Prostate gland (tissue), 2 donors: Measurements from ENCODE around the gene EEFSEC. TPM values are rescaled to one million over a fixed set of nuclear protein-coding genes. Genes with fewer than 3 reads are reported as not detected.

ENCODE experiments used
- DNase-seq: peaks from one replicate; pipeline ENCODE4 v3.0.0-alpha.2; 2019; ENCODE audit warnings: low spot score
- H3K27ac ChIP-seq, 2 donors: fragments of 200-600 bp; sonication (generic); 2 replicates each; pipeline ENCODE4 v1.5.1; 2017 to 2019
- H3K27me3 ChIP-seq: fragments of 200-600 bp; sonication (generic); replicated peaks from 2 replicates; pipeline ENCODE4 v1.5.1; 2019; ENCODE audit not compliant: insufficient read depth
- H3K36me3 ChIP-seq, 2 donors: fragments of 200-600 bp; sonication (generic); 1 replicate in 1 of 2; 2 replicates in 1 of 2; pipeline versions ENCODE4 v1.5.1 to v1.8.1; 2017 to 2019
- H3K4me1 ChIP-seq: fragments of 200-600 bp; sonication (generic); replicated peaks from 2 replicates; pipeline ENCODE4 v1.5.1; 2019
- H3K4me3 ChIP-seq, 2 donors: fragments of 200-600 bp; sonication (generic); 2 replicates each; pipeline ENCODE4 v1.5.1; 2017 to 2019
- H3K9me3 ChIP-seq: fragments of 200-600 bp; sonication (generic); 2 replicates; pipeline ENCODE4 v1.5.1; 2017
- CTCF ChIP-seq, 4 experiments: fragments of 200-600 bp in 2 of 4; fragments of 450-650 bp in 2 of 4; sonication (generic) in 2 of 4; IDR thresholded peaks; 1 replicate in 3 of 4; 2 replicates in 1 of 4; pipeline ENCODE4 v1.5.1; 2016 to 2019; ENCODE audit warnings: antibody characterized with exemption in 4 of 4, mild to moderate bottlenecking in 2 of 4, moderate library complexity in 2 of 4
- POLR2A ChIP-seq: fragments of 450-650 bp; IDR thresholded peaks from one replicate; pipeline ENCODE4 v1.6.1; 2016; ENCODE audit warnings: antibody characterized with exemption, mild to moderate bottlenecking
- POLR2AphosphoS5 ChIP-seq: sonication (generic); formaldehyde crosslinking; IDR thresholded peaks from one replicate; pipeline ENCODE4 v1.6.1; 2017; ENCODE audit warnings: antibody characterized with exemption
- WGBS: methylation state at CpG from one replicate; pipeline ENCODE4 v1.1.5; 2018; 5-methylcytosine and 5-hydroxymethylcytosine counted together
- intact Hi-C: fragments of 100-400 bp; cut with DNase I; formaldehyde crosslinking; loops from one replicate; pipeline ENCODE4 v1.14.2; 2022
- total RNA-seq, 2 donors: library from RNA; depleted of rRNA; stranded (reverse); fragments of >200 nt; gene quantifications; one replicate each; pipeline ENCODE4 v1.1.0, GENCODE V29; 2016

The EEFSEC gene
- total RNA-seq, 2 donors from 2014 or later, result 24.7 to 26.1 TPM

GRCh38 chr3:128376516-128376915 lies 223.2 kb downstream of the EEFSEC start:
- no peaks in the 10 kb centered on the region for H3K27me3 ChIP-seq
- H3K27ac ChIP-seq, result no peak overlapping the region
- H3K9me3 ChIP-seq, result no peaks in the 10 kb centered on the region
- DNase-seq, result no peak
- no peaks in the 10 kb centered on the region for H3K36me3 ChIP-seq
- no peak for TF ChIP-seq CTCF (IDR thresholded peaks at IDR 0.05)
- no peak for TF ChIP-seq POLR2AphosphoS5
- TF ChIP-seq POLR2A, result no peak
- H3K4me1 ChIP-seq, result peaks cover 6% of the 10 kb centered on the region
- H3K4me3 ChIP-seq, result no peak overlapping the region
- intact Hi-C loops, result no loop called here

GRCh38 chr3:128378631-128379347 lies 225.5 kb downstream of the EEFSEC start:
- no peaks in the 10 kb centered on the region for H3K27me3 ChIP-seq
- intact Hi-C loops, result no loop called here
- H3K4me3 ChIP-seq, result no peak overlapping the region
- 21% methylated on average over 10 of the region's 10 CpGs for WGBS
- no peaks in the 10 kb centered on the region for H3K9me3 ChIP-seq
- no peaks in the 10 kb centered on the region for H3K36me3 ChIP-seq
- DNase-seq, result peak; percentile 89
- TF ChIP-seq POLR2AphosphoS5 (peak; percentile 81), CTCF (IDR thresholded peaks at IDR 0.05) (no peak), POLR2A (peak; percentile 24)
- H3K4me1 ChIP-seq, result peaks cover 24% of the 10 kb centered on the region
- peak overlapping the region; percentile 79 for H3K27ac ChIP-seq

- WGBS, result 43% methylated on average over 12 of the region's 12 CpGs
- intact Hi-C loops, result loop anchor here (5.0 kb wide), 1 partner anchor 103 kb away; no protein-coding TSS in a partner anchor
- Histone ChIP-seq H3K4me3 (no peak overlapping the region), H3K27ac (peak overlapping the region; percentile 79), H3K9me3 (no peaks in the 10 kb centered on the region), H3K27me3 (no peaks in the 10 kb centered on the region), H3K36me3 (no peaks in the 10 kb centered on the region), H3K4me1 (peaks cover 26% of the 10 kb centered on the region)
- TF ChIP-seq POLR2AphosphoS5 (no peak), POLR2A (no peak), CTCF (IDR thresholded peaks at IDR 0.05) (peak in 1 of 4 experiments; percentile 18)
- peak; percentile 43 for DNase-seq
Measured at GRCh38 chr3:128379367-128380160, 226.3 kb downstream of the EEFSEC start.

- intact Hi-C loops, result loop anchor here (5.0 kb wide), 1 partner anchor 102 kb away; no protein-coding TSS in a partner anchor
- no peaks in the 10 kb centered on the region for H3K9me3 ChIP-seq
- H3K27me3 ChIP-seq, result no peaks in the 10 kb centered on the region
- TF ChIP-seq CTCF (IDR thresholded peaks at IDR 0.05) (no peak), POLR2A (no peak), POLR2AphosphoS5 (no peak)
- H3K27ac ChIP-seq, result peak overlapping the region in 1 of 2 donors; percentile 79
- no peak overlapping the region for H3K4me3 ChIP-seq
- peaks cover 28% of the 10 kb centered on the region for H3K4me1 ChIP-seq
- 87% methylated on average over 5 of the region's 5 CpGs for WGBS
- H3K36me3 ChIP-seq, result no peaks in the 10 kb centered on the region
- DNase-seq, result no peak
Measured at GRCh38 chr3:128380295-128380694, 227.0 kb downstream of the EEFSEC start.
